Heart left ventricle (tissue), 16 donors: ENCODE results near the gene AKIRIN1. TPM values are rescaled to one million over a fixed set of nuclear protein-coding genes. Genes with fewer than 3 reads are reported as not detected.

Experiments used
- ATAC-seq, 4 donors: fragments of 200-7000 bp; cut with Tn5 transposase; one replicate each; pipeline ENCODE4 v1.9.1; 2020 to 2022; ENCODE audit warnings: moderate library complexity in 4 of 4, mild to moderate bottlenecking in 3 of 4, moderate number of reproducible peaks in 1 of 4
- DNase-seq, 5 donors: peaks; one replicate each; pipeline ENCODE4 v3.0.0-alpha.2; 2020
- H3K27ac ChIP-seq, 12 donors: fragments of 200-600 bp; sonication (generic) in 4 of 12; one replicate each; pipeline versions ENCODE4 v1.5.0 to v1.8.0; 2016 to 2022; ENCODE audit warnings: mild to moderate bottlenecking in 2 of 12
- H3K27me3 ChIP-seq, 9 donors: fragments of 200-600 bp; sonication (generic) in 2 of 9; one replicate each; pipeline versions ENCODE4 v1.5.1 to v1.8.0; 2016 to 2022; ENCODE audit warnings: mild to moderate bottlenecking in 3 of 9
- H3K36me3 ChIP-seq, 9 donors: fragments of 200-600 bp; sonication (generic) in 2 of 9; one replicate each; pipeline versions ENCODE4 v1.5.0 to v1.8.0; 2018 to 2022; ENCODE audit warnings: mild to moderate bottlenecking in 2 of 9
- H3K4me1 ChIP-seq, 12 donors: fragments of 200-600 bp; sonication (generic) in 4 of 12; one replicate each; pipeline versions ENCODE4 v1.5.0 to v1.8.0; 2016 to 2022; ENCODE audit warnings: mild to moderate bottlenecking in 3 of 12
- H3K4me3 ChIP-seq, 12 donors: fragments of 200-600 bp; sonication (generic) in 4 of 12; one replicate each; pipeline versions ENCODE4 v1.5.0 to v1.8.0; 2017 to 2022; ENCODE audit warnings: mild to moderate bottlenecking in 9 of 12, moderate library complexity in 4 of 12
- H3K9me3 ChIP-seq, 12 donors: fragments of 200-600 bp; sonication (generic) in 4 of 12; one replicate each; pipeline versions ENCODE4 v1.5.0 to v1.8.0; 2016 to 2022; ENCODE audit warnings: mild to moderate bottlenecking in 1 of 12
- CTCF ChIP-seq, 12 donors: fragments of 200-600 bp; sonication (generic) in 4 of 12; IDR thresholded peaks; one replicate each; pipeline versions ENCODE4 v1.5.0 to v1.8.0; 2018 to 2022; ENCODE audit warnings: antibody characterized with exemption in 12 of 12, mild to moderate bottlenecking in 5 of 12
- POLR2A ChIP-seq, 2 donors: fragments of 450-650 bp; IDR thresholded peaks; one replicate each; pipeline ENCODE4 v1.6.1; 2017; ENCODE audit warnings: antibody characterized with exemption in 2 of 2, mild to moderate bottlenecking in 2 of 2, moderate library complexity in 2 of 2
- WGBS, 4 donors: extraction: QIAGEN DNeasy Blood & Tissue Kit in 2 of 4; methylation state at CpG; one replicate each; pipeline versions ENCODE4 v1.1.5 to v1.1.7; 2013 to 2018; 5-methylcytosine and 5-hydroxymethylcytosine counted together
- intact Hi-C, 10 donors: fragments of 100-400 bp; cut with DNase I; formaldehyde crosslinking; loops; one replicate each; pipeline versions ENCODE4 v1.11.1 to v1.14.2; 2022
- polyA plus RNA-seq, 2 donors: library from polyadenylated mRNA; stranded (reverse); fragments of 200-250 nt; gene quantifications; one replicate each; pipeline ENCODE4 v1.2.3, GENCODE V29; 2013
- total RNA-seq, 9 donors: library from RNA; depleted of rRNA in 2 of 9; stranded (reverse); fragments of >200 nt in 2 of 9; fragmentation: NEBNext Ultra II Directional in 3 of 9; extraction: Animal tissue kit (Norgen Biotek cat#: 25700) in 3 of 9; gene quantifications; one replicate each; pipeline versions ENCODE4 v1.1.0 to v1.2.4, GENCODE V29; 2016 to 2023
- donor health status: ischemic (EF 13 %, LVEDD 7.1; RV severe dilation, severe dysfunction).
- donor health status: healthy with polysubstance abuse.
- donor health status: DM: no; HTN: yes; CAD: no.
- donor health status: DM: no; HTN: no; CAD: no.
- donor health status: ischemic (EF 25% LVEDD 6.9; RV normal size, moderate dysfunction).
- donor health status: ischemic (EF 25% LVEDD 5.7; RV mildly dilated, moderate dysfunction).
- donor health status: healthy.
- donor health status: DM: yes; HTN: yes; CAD: no.
- donor health status: ischemic (EF 35%, LVEDD 5.7; RV mildly dilated, moderate dysfunction).
- donor health status: nonischemic (EF 11% LVEDD 7.7; RV severe dilation, severe dysfunction).
- donor health status: DM: yes; HTN: yes; CAD: no.
- donor health status: PGD.
- donor health status: ischemic (EF 29% LVEDD 5.4; RV normal size, mild dysfunction).
- donor health status: nonischemic (EF 23%, LVEDD 6.1; RV moderate dilation, normal function).

AKIRIN1 gene
- total and polyA plus RNA-seq, 11 donors: 15.8 to 68.1 (median 55.9) TPM

DNA sequence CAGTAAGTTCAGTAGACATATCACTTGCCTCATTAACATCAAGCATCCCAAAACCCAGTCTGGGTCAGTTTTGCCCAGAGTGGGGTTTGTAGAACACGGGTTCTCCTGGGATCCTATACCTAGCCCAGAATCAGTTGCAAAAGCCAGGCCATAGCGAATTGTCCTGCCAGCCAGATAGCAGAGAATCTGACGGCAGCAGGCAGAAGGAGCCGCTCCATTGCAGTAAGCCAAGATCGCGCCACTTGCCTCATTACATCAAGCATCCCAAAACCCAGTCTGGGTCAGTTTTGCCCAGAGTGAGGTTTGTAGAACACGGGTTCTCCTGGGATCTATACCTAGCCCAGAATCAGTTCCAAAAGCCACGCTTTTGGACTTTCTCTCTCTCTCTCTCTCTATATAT is 54.2 kb downstream of the AKIRIN1 start:
- Histone ChIP-seq H3K4me1 (peaks cover 0 to 19% (median 14%) of the 10 kb centered on the region in 12 donors), H3K4me3 (no peak overlapping the region), H3K27ac (no peak overlapping the region), H3K9me3 (no peaks in the 10 kb centered on the region), H3K27me3 (no peaks in the 10 kb centered on the region), H3K36me3 (peaks cover 0 to 57% (median 21%) of the 10 kb centered on the region in 9 donors)
- no peak for DNase-seq
- no peak for ATAC-seq
- WGBS, 4 donors: 77 to 87% (median 83%) methylated on average over 4 to 8 of the region's 8 CpGs
- intact Hi-C loops: no loop called here
- TF ChIP-seq POLR2A (IDR thresholded peaks at IDR 0.05): no peak
- no peak for TF ChIP-seq CTCF (IDR thresholded peaks at IDR 0.05)

DNA sequence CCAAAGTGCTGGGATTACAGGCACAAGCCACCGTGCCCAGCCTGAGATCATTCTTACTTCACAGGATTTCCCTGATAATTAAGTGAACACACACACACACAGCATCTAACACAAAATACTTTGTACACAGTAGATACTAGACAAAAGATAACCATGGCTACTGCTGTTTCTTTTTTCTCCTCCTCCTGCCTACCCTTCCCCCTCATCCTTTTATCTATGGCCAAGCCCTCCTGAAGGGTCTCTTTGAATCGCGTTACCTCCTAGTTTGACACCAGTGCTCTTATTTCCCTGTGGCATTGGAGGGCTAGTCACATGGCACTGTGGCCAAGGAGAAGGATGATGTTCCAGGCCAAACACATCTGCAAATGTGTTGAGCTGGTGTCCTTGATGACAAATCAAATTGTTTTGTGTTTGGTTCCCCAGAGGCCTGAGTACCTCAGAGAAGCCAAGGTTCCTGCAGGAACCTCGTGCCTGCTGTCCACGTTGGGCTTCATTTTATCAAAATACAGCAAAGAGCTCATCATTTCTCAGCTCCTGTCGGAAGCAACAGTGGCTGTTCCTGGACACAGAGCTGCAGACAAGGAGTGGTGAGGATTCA is 55.6 kb downstream of the AKIRIN1 start:
- peaks cover 0 to 42% (median 12%) of the 10 kb centered on the region in 9 donors for H3K36me3 ChIP-seq
- intact Hi-C loops: no loop called here
- DNase-seq (no peak), ATAC-seq (peak in 3 of 4 donors; percentile 3 to 17 (median 13))
- H3K4me1 ChIP-seq: peaks cover 0 to 19% (median 14%) of the 10 kb centered on the region in 12 donors
- WGBS, 4 donors: 41 to 47% (median 44%) methylated on average over 6 of the region's 6 CpGs
- no peaks in the 10 kb centered on the region for H3K27me3 ChIP-seq
- TF ChIP-seq POLR2A (IDR thresholded peaks at IDR 0.05): no peak
- TF ChIP-seq CTCF (IDR thresholded peaks at IDR 0.05): no peak
- H3K27ac ChIP-seq: peak overlapping the region; percentile 0 to 91 (median 74)
- H3K4me3 ChIP-seq: no peak overlapping the region
- H3K9me3 ChIP-seq: no peaks in the 10 kb centered on the region

DNA sequence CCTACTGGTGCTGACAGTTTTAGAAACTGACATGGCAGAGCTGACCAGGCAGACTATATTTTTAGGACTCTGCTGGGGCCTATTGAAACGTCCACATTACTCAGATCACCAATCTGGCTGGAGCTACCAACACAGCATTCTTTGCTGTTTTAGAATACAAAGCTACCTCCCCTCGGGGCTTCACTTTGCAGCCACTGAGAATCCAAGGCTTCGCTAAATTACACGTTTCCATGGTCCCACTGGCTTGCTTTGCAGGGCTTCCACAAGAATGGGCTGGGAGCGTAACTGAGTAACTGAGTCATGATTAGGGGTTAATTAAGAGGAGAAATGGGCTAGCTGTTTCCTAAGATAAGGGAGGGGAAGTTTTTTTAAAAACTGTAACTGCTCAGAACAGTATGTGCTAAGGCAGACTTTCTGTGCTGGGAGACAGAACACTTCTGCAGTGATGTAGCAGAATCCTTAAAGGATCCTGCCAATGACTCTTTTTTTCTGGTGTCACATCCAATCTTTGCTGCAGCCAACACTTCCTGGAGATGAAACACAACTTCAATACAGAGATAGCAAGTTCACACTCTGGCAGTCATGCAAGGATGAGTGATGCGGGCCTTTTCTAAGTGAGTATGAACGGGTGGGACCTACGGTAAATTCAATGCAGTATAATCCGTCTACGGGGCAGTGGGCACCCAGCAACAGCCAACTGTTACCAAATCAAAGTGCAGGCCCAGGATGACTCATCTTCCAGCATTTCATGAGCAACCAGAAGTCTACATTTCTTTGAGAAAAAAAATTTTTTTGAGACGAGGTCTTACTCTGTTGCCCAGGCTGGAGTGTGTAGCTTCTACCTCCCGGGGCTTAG is 56.5 kb downstream of the AKIRIN1 start:
- peak; percentile 79 to 87 (median 84) for ATAC-seq
- Histone ChIP-seq H3K36me3 (peaks cover 0 to 33% (median 6%) of the 10 kb centered on the region in 9 donors), H3K4me3 (no peak overlapping the region), H3K9me3 (no peaks in the 10 kb centered on the region), H3K4me1 (peaks cover 0 to 19% (median 14%) of the 10 kb centered on the region in 12 donors), H3K27me3 (no peaks in the 10 kb centered on the region), H3K27ac (peak overlapping the region; percentile 0 to 91 (median 74))
- no peak for TF ChIP-seq CTCF (IDR thresholded peaks at IDR 0.05)
- TF ChIP-seq POLR2A (IDR thresholded peaks at IDR 0.05): no peak
- WGBS, 4 donors: 48 to 63% (median 50%) methylated on average over 11 to 12 of the region's 12 CpGs
- peak in 1 of 5 donors; percentile 54 for DNase-seq
- intact Hi-C loops: no loop called here

DNA sequence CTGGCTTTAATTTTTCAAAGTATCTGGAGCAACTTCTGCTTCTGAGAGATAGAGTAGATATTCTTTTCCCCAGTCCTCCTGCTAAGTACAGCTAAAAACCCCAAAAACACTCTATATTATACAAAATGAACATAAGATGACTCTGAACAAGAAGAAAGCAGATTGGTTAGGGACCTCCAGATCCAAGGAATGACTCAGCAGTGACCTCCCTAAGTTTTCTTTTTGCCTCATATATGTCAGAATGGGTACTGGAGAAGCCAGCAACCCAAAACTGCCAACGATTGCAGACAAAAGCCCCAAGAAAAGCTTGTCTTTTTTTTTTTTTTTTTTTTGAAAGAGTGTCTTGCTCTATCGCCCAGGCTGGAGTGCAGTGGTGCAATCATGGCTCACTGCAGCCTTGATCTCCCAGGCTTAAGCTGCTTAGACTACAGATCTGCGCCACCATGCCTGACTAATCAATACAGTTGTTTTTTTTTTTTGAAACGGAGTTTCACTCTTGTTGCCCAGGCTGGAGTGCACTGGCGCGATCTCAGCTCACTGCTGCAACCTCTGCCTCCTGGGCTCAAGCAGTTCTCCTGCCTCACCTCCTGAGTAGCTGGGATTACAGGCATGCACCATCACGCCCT is 57.8 kb downstream of the AKIRIN1 start:
- WGBS, 4 donors: 86 to 93% (median 87%) methylated on average over 7 of the region's 7 CpGs
- intact Hi-C loops: no loop called here
- Histone ChIP-seq H3K9me3 (no peaks in the 10 kb centered on the region), H3K4me3 (no peak overlapping the region), H3K36me3 (peaks cover 0 to 22% (median 2%) of the 10 kb centered on the region in 9 donors), H3K27me3 (no peaks in the 10 kb centered on the region), H3K4me1 (peaks cover 0 to 19% (median 14%) of the 10 kb centered on the region in 12 donors), H3K27ac (peak overlapping the region in 1 of 12 donors; percentile 62)
- no peak for TF ChIP-seq CTCF (IDR thresholded peaks at IDR 0.05)
- TF ChIP-seq POLR2A (IDR thresholded peaks at IDR 0.05): no peak
- ATAC-seq (no peak), DNase-seq (no peak)
